Bone marrow (tissue), 2 donors: ENCODE measurements around the gene OLIG2.

ENCODE experiments used
- DNase-seq, 2 donors: peaks; one replicate each; lab custom pipeline; 2025; lab: John Stamatoyannopoulos, UW

Gene OLIG2

DNA sequence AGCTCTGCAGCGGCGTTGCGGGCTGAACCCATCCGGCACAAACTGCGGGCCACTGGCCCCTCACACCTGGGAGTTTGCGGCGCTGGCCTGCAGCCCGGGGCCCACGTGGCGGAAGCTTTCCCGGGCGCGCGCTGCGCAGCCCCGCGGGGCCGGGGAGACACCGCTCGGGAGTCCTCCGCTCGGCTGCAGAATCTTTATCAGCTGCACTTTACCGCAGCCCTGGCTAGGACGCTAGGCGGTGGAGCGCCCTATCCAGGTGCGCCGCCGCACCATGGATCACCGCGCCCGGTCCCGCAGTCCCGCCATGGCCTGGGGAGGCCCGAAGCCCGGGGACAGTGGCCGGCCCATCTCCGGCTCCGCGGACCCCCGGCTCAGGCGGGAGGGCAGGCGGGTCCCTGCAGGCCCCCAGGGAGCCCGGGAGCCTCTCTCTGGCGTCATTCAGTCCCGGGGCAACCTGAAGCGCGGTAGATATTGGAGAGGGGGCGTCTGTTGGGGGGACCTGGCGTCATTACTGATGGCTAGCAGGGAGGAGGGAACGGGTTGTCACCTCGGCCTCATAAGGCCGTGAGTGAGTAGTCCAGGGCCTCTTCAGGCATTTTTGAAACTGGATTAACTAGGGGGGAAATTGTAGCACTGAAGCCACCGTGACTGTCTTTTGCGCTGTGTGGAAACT lies 5.7 kb upstream of the OLIG2 start:
- DNase-seq = no peak

DNA sequence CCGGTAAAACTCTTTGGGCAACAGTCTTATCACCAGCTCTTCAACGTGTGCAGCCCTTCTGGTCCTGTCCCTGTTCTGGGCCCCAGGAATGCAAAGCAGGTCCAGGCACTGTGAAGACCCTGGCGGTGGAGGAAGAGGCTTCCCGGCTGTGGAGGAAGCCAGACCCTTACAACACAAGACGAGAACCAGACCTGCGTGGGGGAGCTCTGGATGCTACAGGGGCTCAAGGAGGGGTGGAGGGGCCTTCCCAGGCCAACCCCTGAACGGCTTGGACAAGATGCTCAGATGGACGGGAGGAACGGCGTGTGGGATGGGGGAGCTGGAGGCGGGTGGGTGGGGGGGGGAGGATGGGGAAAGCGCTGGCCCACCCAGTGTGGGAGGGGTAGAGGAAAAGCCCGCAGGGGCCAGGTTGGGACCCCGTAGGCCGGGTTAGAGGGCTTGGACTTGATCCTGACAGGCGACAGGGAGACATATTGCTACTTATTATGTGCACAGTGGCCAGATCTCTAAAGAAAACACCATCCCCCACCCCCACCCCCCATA lies 5.1 kb upstream of the OLIG2 start:
- DNase-seq = no peak

- no peak for DNase-seq
These were observed 4.6 kb upstream of the OLIG2 start for GRCh38 chr21:33021150-33021549.

- DNase-seq = no peak
These were observed 4.1 kb upstream of the OLIG2 start for GRCh38 chr21:33021667-33022066.

GRCh38 chr21:33022489-33022827 lies 3.3 kb upstream of the OLIG2 start:
- DNase-seq = no peak

DNA sequence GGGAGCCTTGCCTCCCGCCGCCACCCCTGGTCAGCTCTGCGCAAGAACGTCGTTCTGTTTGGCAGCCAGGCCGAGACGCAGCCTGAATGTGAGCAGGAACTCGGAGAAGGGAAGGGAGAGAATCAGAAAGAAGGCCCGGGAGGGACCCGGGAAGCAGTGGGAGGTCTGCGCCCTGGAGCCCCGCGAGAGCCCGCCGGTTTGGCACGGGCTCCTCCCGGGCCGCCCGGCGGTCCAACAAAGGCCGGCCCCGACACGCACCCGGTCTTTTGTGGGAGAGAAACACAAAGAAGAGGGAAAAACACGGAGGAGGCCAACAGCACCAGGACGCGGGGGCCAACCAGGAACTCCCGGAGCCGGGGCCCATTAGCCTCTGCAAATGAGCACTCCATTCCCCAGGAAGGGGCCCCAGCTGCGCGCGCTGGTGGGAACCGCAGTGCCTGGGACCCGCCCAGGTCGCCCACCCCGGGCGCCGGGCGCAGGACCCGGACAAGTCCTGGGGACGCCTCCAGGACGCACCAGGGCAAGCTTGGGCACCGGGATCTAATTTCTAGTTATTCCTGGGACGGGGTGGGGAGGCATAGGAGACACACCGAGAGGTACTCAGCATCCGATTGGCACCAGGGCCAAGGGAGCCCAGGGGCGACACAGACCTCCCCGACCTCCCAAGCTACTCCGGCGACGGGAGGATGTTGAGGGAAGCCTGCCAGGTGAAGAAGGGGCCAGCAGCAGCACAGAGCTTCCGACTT lies 2.7 kb upstream of the OLIG2 start:
- no peak for DNase-seq

DNA sequence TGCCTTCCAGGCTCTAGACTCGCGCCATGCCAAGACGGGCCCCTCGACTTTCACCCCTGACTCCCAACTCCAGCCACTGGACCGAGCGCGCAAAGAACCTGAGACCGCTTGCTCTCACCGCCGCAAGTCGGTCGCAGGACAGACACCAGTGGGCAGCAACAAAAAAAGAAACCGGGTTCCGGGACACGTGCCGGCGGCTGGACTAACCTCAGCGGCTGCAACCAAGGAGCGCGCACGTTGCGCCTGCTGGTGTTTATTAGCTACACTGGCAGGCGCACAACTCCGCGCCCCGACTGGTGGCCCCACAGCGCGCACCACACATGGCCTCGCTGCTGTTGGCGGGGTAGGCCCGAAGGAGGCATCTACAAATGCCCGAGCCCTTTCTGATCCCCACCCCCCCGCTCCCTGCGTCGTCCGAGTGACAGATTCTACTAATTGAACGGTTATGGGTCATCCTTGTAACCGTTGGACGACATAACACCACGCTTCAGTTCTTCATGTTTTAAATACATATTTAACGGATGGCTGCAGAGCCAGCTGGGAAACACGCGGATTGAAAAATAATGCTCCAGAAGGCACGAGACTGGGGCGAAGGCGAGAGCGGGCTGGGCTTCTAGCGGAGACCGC lies 2.0 kb upstream of the OLIG2 start:
- DNase-seq = peak in 1 of 2 donors; percentile 49

DNA sequence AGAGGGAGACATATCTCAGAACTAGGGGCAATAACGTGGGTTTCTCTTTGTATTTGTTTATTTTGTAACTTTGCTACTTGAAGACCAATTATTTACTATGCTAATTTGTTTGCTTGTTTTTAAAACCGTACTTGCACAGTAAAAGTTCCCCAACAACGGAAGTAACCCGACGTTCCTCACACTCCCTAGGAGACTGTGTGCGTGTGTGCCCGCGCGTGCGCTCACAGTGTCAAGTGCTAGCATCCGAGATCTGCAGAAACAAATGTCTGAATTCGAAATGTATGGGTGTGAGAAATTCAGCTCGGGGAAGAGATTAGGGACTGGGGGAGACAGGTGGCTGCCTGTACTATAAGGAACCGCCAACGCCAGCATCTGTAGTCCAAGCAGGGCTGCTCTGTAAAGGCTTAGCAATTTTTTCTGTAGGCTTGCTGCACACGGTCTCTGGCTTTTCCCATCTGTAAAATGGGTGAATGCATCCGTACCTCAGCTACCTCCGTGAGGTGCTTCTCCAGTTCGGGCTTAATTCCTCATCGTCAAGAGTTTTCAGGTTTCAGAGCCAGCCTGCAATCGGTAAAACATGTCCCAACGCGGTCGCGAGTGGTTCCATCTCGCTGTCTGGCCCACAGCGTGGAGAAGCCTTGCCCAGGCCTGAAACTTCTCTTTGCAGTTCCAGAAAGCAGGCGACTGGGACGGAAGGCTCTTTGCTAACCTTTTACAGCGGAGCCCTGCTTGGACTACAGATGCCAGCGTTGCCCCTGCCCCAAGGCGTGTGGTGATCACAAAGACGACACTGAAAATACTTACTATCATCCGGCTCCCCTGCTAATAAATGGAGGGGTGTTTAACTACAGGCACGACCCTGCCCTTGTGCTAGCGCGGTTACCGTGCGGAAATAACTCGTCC lies 1.3 kb upstream of the OLIG2 start:
- DNase-seq = no peak

DNA sequence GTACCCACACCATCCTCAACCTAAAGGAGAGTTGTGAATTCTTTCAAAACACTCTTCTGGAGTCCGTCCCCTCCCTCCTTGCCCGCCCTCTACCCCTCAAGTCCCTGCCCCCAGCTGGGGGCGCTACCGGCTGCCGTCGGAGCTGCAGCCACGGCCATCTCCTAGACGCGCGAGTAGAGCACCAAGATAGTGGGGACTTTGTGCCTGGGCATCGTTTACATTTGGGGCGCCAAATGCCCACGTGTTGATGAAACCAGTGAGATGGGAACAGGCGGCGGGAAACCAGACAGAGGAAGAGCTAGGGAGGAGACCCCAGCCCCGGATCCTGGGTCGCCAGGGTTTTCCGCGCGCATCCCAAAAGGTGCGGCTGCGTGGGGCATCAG lies 638 bp upstream of the OLIG2 start:
- no peak for DNase-seq

DNA sequence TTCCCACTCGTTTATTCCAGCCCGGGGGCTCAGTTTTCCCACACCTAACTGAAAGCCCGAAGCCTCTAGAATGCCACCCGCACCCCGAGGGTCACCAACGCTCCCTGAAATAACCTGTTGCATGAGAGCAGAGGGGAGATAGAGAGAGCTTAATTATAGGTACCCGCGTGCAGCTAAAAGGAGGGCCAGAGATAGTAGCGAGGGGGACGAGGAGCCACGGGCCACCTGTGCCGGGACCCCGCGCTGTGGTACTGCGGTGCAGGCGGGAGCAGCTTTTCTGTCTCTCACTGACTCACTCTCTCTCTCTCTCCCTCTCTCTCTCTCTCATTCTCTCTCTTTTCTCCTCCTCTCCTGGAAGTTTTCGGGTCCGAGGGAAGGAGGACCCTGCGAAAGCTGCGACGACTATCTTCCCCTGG lies 716 bp downstream of the OLIG2 start:
- no peak for DNase-seq

GRCh38 chr21:33026878-33027400 lies 1.2 kb downstream of the OLIG2 start:
- DNase-seq = no peak

- DNase-seq = no peak
These were observed 1.9 kb downstream of the OLIG2 start for GRCh38 chr21:33027401-33028286.

DNA sequence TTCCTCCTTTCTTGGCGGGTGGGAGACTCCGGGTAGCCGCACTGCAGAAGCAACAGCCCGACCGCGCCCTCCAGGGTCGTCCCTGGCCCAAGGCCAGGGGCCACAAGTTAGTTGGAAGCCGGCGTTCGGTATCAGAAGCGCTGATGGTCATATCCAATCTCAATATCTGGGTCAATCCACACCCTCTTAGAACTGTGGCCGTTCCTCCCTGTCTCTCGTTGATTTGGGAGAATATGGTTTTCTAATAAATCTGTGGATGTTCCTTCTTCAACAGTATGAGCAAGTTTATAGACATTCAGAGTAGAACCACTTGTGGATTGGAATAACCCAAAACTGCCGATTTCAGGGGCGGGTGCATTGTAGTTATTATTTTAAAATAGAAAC lies 2.5 kb downstream of the OLIG2 start:
- DNase-seq = no peak

DNA sequence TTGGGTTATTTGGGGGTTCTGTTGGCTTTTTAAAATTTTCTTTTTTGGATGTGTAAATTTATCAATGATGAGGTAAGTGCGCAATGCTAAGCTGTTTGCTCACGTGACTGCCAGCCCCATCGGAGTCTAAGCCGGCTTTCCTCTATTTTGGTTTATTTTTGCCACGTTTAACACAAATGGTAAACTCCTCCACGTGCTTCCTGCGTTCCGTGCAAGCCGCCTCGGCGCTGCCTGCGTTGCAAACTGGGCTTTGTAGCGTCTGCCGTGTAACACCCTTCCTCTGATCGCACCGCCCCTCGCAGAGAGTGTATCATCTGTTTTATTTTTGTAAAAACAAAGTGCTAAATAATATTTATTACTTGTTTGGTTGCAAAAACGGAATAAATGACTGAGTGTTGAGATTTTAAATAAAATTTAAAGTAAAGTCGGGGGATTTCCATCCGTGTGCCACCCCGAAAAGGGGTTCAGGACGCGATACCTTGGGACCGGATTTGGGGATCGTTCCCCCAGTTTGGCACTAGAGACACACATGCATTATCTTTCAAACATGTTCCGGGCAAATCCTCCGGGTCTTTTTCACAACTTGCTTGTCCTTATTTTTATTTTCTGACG lies 3.1 kb downstream of the OLIG2 start:
- no peak for DNase-seq

DNA sequence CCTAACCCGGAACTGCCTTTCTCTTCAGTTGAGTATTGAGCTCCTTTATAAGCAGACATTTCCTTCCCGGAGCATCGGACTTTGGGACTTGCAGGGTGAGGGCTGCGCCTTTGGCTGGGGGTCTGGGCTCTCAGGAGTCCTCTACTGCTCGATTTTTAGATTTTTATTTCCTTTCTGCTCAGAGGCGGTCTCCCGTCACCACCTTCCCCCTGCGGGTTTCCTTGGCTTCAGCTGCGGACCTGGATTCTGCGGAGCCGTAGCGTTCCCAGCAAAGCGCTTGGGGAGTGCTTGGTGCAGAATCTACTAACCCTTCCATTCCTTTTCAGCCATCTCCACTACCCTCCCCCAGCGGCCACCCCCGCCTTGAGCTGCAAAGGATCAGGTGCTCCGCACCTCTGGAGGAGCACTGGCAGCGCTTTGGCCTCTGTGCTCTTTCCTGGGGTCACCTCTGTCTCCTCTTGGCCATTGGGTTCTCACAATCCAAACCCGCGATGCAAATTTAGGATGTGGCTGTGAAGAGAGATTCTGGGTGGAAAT lies 3.7 kb downstream of the OLIG2 start:
- no peak for DNase-seq

DNA sequence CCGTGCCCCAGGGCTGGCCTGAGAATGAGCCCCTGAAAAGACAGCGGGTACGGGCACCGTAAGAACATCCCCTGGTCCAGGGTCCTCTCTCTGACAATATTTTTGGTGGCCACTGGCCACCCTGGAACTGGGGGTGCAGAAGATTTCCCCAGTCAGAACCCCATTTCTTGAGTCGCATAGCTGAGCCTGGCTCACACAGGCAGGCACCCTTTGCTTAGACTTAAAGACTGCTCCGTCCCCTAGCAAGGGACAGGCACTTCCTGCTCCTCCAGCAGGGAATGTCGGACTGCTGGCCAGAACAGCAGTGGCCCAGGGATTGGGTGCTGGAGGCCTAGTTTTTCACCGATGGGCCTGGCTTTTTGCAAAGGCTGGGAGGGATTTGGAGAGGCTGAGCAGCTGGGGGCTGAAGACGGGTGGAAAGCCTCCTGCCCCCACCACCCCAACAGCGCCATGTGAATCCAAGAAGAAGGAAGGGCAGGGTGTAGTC lies 4.3 kb downstream of the OLIG2 start:
- no peak for DNase-seq

DNA sequence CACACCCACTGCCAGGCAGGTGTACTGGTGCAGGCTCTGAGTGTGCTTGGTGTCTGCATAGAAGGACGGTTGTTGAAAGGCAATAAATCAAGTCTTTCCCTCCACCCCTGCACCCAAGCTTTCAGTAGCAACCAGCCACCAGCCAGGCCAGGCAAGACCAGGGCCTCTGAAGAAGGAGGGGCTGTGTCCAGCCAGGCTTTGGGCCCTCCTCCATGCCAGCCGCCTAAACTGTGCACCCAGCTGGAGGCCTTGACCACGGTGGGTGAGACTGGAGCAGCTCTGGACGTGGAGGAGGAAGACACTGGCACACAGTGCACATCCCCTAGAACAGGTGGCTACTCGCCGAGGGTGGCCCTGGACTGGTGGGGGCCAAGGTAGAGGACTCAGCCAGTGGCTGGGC lies 4.9 kb downstream of the OLIG2 start:
- no peak for DNase-seq

DNA sequence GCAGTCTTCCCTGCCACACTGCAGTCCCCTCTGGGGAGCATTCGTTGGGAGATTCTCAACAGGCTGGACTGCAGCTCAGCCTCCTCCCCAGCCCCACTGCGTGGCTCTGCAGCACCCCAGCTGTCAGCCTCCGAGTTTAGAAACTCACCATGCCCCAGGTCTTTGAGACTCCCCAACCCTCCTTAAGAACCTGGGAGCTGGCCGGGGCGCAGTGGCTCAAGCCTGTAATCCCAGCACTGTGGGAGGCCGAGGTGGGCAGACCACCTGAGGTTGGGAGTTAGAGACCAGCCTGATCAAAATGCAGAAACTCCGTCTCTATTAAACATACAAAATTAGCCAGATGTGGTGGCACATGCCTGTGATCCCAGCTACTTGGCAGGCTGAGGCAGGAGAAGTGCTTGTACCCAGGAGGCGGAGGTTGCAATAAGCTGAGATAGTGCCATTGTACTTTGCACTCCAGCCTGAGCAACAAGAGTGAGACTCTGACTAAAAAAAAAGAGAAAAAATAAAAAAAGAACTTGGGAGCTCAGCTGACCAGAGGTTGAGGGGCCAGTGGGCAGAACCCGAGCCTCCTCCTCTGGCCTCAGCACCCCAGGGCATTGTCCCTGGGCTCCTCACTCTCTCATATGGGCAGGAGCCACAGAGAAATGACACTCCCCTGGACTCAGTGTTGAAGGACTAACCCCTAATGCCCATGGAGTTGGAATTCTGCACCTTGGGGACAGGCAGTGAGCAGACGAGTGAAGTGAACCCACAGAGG lies 5.6 kb downstream of the OLIG2 start:
- no peak for DNase-seq

DNA sequence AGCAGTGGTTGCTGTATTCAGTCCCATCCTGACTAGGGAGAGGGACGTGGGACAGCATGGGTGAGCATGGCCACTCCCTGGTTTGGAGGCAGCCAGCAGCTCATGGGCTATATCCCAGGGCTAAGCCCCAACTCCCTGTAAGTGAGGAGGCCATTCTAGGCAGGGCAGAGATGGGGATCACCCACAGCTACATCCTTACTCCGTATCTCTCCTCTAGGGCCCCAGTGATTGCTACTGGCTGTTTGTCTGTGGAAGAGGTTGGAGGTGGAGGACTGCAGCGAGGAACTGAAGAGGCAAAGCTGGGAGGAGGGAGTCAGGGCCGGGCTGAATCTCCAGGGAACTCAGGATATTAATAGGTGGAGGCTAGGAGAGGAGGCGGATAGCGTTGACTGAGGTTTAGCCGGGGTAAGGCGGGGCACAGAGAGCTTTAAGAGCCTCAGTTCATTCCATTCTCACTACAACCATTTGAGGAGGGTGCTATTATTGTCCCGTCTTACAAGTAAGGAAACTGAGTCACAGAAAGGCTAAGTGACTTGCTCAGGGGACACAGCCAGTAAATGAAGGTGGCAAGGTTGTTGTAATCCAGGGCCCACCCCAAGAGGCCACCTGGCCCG lies 6.8 kb downstream of the OLIG2 start:
- no peak for DNase-seq
